Panc1 (cell line): ENCODE data around the gene RNF227. TPM values are rescaled to one million over a fixed set of nuclear protein-coding genes. Genes with fewer than 3 reads are reported as not detected.

Experiments used
- ATAC-seq: fragments of 200-7000 bp; cut with Tn5 transposase; 2 replicates; pipeline ENCODE4 v1.9.1; 2020; ENCODE audit warnings: mild to moderate bottlenecking, moderate library complexity
- BruUV-seq: library from RNA; stranded (reverse); fragments of 400-500 nt; replicated peaks from 2 replicates; lab custom pipeline; 2021; lab: Mats Ljungman, UMichigan
- CTCF ChIA-PET: fragments of 300-600 bp; sonication (Branson Sonifier 250); formaldehyde crosslinking; loops from one replicate; lab custom pipeline; 2022; ENCODE audit warnings: antibody characterized with exemption; lab: Charles Lee
- POLR2A ChIA-PET: fragments of 300-600 bp; sonication (Branson Sonifier 250); formaldehyde crosslinking; loops from one replicate; lab custom pipeline; 2022; ENCODE audit warnings: antibody characterized with exemption; lab: Charles Lee
- DNase-seq: peaks from one replicate; pipeline ENCODE4 v3.0.0-alpha.2; 2010; ENCODE audit warnings: low read depth, low spot score
- H3K27ac ChIP-seq: 2 replicates; pipeline ENCODE4 v1.5.1; 2011; ENCODE audit warnings: mild to moderate bottlenecking, low read length, inconsistent platforms
- H3K27me3 ChIP-seq: fragments of 200-500 bp; sonication (Bioruptor generic); 2 replicates; pipeline ENCODE4 v1.6.0; 2014; ENCODE audit warnings: low read length, inconsistent platforms; ENCODE audit not compliant: control insufficient read depth, insufficient read depth
- H3K36me3 ChIP-seq: fragments of 200-500 bp; sonication (Bioruptor generic); 2 replicates; pipeline ENCODE4 v1.5.1; 2014; ENCODE audit warnings: inconsistent platforms, mild to moderate bottlenecking, low read length, moderate library complexity; ENCODE audit not compliant: control insufficient read depth, insufficient read depth
- H3K4me1 ChIP-seq: 2 replicates; pipeline ENCODE4 v1.5.1; 2011; ENCODE audit warnings: inconsistent platforms, mild to moderate bottlenecking, low read length, moderate library complexity; ENCODE audit not compliant: control insufficient read depth, insufficient read depth
- H3K4me3 ChIP-seq, 2 experiments: 2 replicates each; pipeline ENCODE4 v1.5.1; 2011 to 2012; ENCODE audit warnings: low read depth in 2 of 2, low read length in 2 of 2, mild to moderate bottlenecking in 2 of 2, inconsistent platforms in 1 of 2, moderate library complexity in 1 of 2
- H3K9me3 ChIP-seq: fragments of 200-500 bp; sonication (Bioruptor generic); 2 replicates; pipeline ENCODE4 v1.5.1; 2014; ENCODE audit warnings: low read depth, mild to moderate bottlenecking, inconsistent platforms, low read length, moderate library complexity; ENCODE audit not compliant: control insufficient read depth, insufficient read depth
- CTCF ChIP-seq: fragments of 450-650 bp; IDR thresholded peaks from 2 replicates; pipeline ENCODE4 v1.5.1; 2017; ENCODE audit warnings: mild to moderate bottlenecking
- POLR2AphosphoS5 ChIP-seq: IDR thresholded peaks from 2 replicates; pipeline ENCODE4 v1.6.1; 2012; ENCODE audit warnings: mild to moderate bottlenecking, low read depth, low read length, moderate library complexity
- REST ChIP-seq, 2 experiments: IDR thresholded peaks; 2 replicates each; pipeline ENCODE4 v1.6.1; 2011 to 2012; ENCODE audit warnings: low read depth in 2 of 2, control low read depth in 1 of 2, low read length in 1 of 2, mild to moderate bottlenecking in 1 of 2, moderate library complexity in 1 of 2; ENCODE audit not compliant: insufficient read depth in 1 of 2
- SIN3A ChIP-seq: IDR thresholded peaks from 2 replicates; pipeline ENCODE4 v1.6.1; 2012; ENCODE audit warnings: low read depth, mild to moderate bottlenecking, low read length, moderate library complexity, borderline replicate concordance; ENCODE audit not compliant: insufficient read depth
- TCF7L2 ChIP-seq: IDR thresholded peaks from 2 replicates; pipeline ENCODE4 v1.6.1; 2011; ENCODE audit warnings: mild to moderate bottlenecking, low read depth, low read length, inconsistent platforms
- in situ Hi-C: cut with HindIII; loops from 2 replicates; pipeline ENCODE4 v1.10.0; 2016; ENCODE audit warnings: low sequenced_read_pairs, low pct_unique_long_range_greater_than_20kb
- intact Hi-C: fragments of 100-400 bp; cut with micrococcal nuclease; formaldehyde crosslinking; loops from one replicate; pipeline ENCODE4 v1.10.0; 2022; ENCODE audit not compliant: unreplicated experiment
- total RNA-seq: library from RNA; stranded (reverse); gene quantifications from one replicate; pipeline ENCODE4 v1.2.1, GENCODE V29; 2021; ENCODE audit not compliant: unreplicated experiment

The RNF227 gene
- total RNA-seq, 1 experiment from 2014 or later = 2.6 TPM

- in situ Hi-C loops (no loop called here), intact Hi-C loops (no loop called here)
- POLR2A ChIA-PET = no interaction called here
- Histone ChIP-seq H3K27me3 (no peaks in the 10 kb centered on the region), H3K4me1 (peaks cover 2% of the 10 kb centered on the region; the same call in 1 of the 2 replicates), H3K36me3 (peaks cover 5% of the 10 kb centered on the region), H3K9me3 (no peaks in the 10 kb centered on the region), H3K4me3 (no peak overlapping the region), H3K27ac (no peak overlapping the region)
- BruUV-seq = no TSS peak
- CTCF ChIA-PET = no interaction called here
- DNase-seq (no peak), ATAC-seq (no peak)
- TF ChIP-seq TCF7L2 = no peak
- no peak for TF ChIP-seq POLR2AphosphoS5
- TF ChIP-seq REST (IDR thresholded peaks at IDR 0.05; ENCODE audit: insufficient read depth in 1 of 2, low read depth in 2 of 2, low read length in 1 of 2) = no peak
- TF ChIP-seq CTCF = no peak
- no peak for TF ChIP-seq SIN3A
Measured at GRCh38 chr17:7909089-7909488, 7.0 kb downstream of the RNF227 start.

- no peak for DNase-seq
- POLR2A ChIA-PET = no interaction called here
Measured at GRCh38 chr17:7903154-7904103, 12.7 kb downstream of the RNF227 start.

More at GRCh38 chr17:7903154-7904103, 12.7 kb downstream of the RNF227 start:
- CTCF ChIA-PET = no interaction called here
- no peak for TF ChIP-seq POLR2AphosphoS5
- no peak for TF ChIP-seq REST (IDR thresholded peaks at IDR 0.05; ENCODE audit: insufficient read depth in 1 of 2, low read depth in 2 of 2, low read length in 1 of 2)
- no peak for TF ChIP-seq TCF7L2
- no peak for TF ChIP-seq SIN3A
- no peak for TF ChIP-seq CTCF
- Histone ChIP-seq H3K4me3 (no peak overlapping the region), H3K36me3 (peaks cover 5% of the 10 kb centered on the region), H3K9me3 (no peaks in the 10 kb centered on the region), H3K27ac (no peak overlapping the region), H3K4me1 (no peaks in the 10 kb centered on the region), H3K27me3 (no peaks in the 10 kb centered on the region)
- in situ Hi-C loops = no loop called here
- BruUV-seq = TSS peak; percentile 61
- no peak for ATAC-seq
- intact Hi-C loops = no loop called here
